HCT116 (cell line): ENCODE data around the gene CELF2. TPM values are rescaled to one million over a fixed set of nuclear protein-coding genes. Genes with fewer than 3 reads are reported as not detected.

Experiments
- ATAC-seq: fragments of 200-7000 bp; cut with Tn5 transposase; 2 replicates; pipeline ENCODE4 v1.9.1; 2020; ENCODE audit warnings: mild to moderate bottlenecking, moderate library complexity
- BruUV-seq: library from RNA; stranded (reverse); fragments of 400-500 nt; replicated peaks from 2 replicates; lab custom pipeline; 2021; lab: Mats Ljungman, UMichigan
- CTCF ChIA-PET: fragments of 300-600 bp; sonication (Branson Sonifier 250); formaldehyde crosslinking; loops from one replicate; lab custom pipeline; 2021; ENCODE audit warnings: antibody characterized with exemption; lab: Charles Lee
- POLR2A ChIA-PET: fragments of 300-600, 350-600 bp; sonication (Branson Sonifier 250); formaldehyde crosslinking; loops from one replicate; lab custom pipeline; 2021; ENCODE audit warnings: antibody characterized with exemption; lab: Charles Lee
- RAD21 ChIA-PET, 2 experiments: fragments of 300-600 bp; sonication (Branson Sonifier 250); formaldehyde crosslinking; loops; one replicate each; lab custom pipeline; 2023; ENCODE audit warnings: low total read pairs in 2 of 2; ENCODE audit not compliant: uncharacterized antibody in 2 of 2, unreplicated experiment in 2 of 2, low non-redundant PET in 1 of 2; lab: Charles Lee
- DNase-seq: peaks from one replicate; pipeline ENCODE4 v3.0.0-alpha.2; 2010; ENCODE audit warnings: low read depth, low spot score
- H2AFZ ChIP-seq: fragments of 200-600 bp; shearing (Covaris generic), sonication (generic); 2 replicates; pipeline ENCODE4 v1.6.1; 2017; ENCODE audit warnings: low read depth, mixed run types, mixed read lengths, antibody characterized with exemption, low read length; ENCODE audit not compliant: poor library complexity, severe bottlenecking
- H3K27ac ChIP-seq: 2 replicates; pipeline ENCODE4 v1.5.1; 2012; ENCODE audit warnings: low read depth, low read length
- H3K27me3 ChIP-seq: fragments of 200-600 bp; sonication (generic); 2 replicates; pipeline ENCODE4 v1.6.1; 2016; ENCODE audit warnings: mixed run types, low read length, mixed read lengths; ENCODE audit not compliant: insufficient read depth
- H3K36me3 ChIP-seq, 2 experiments: fragments of 200-500 bp in 1 of 2; fragments of 200-600 bp in 1 of 2; sonication (Bioruptor generic) in 1 of 2; sonication (generic) in 1 of 2; 2 replicates each; pipeline versions ENCODE4 v1.5.1 to v1.6.1; 2014 to 2016; ENCODE audit warnings: low read length in 2 of 2, inconsistent platforms in 1 of 2, mixed read lengths in 1 of 2, mixed run types in 1 of 2; ENCODE audit not compliant: insufficient read depth in 2 of 2, control insufficient read depth in 1 of 2
- H3K4me1 ChIP-seq, 2 experiments: fragments of 200-600 bp in 1 of 2; sonication (generic) in 1 of 2; 2 replicates each; pipeline versions ENCODE4 v1.5.1 to v1.6.1; 2012 to 2017; ENCODE audit warnings: low read length in 2 of 2, inconsistent platforms in 1 of 2, mild to moderate bottlenecking in 1 of 2, mixed read lengths in 1 of 2, mixed run types in 1 of 2, moderate library complexity in 1 of 2; ENCODE audit not compliant: insufficient read depth in 2 of 2, control insufficient read depth in 1 of 2
- H3K4me2 ChIP-seq: fragments of 200-600 bp; sonication (generic); 2 replicates; pipeline ENCODE4 v1.6.1; 2017; ENCODE audit warnings: mixed run types, low read length, mixed read lengths
- H3K4me3 ChIP-seq, 2 experiments: fragments of 200-600 bp in 1 of 2; sonication (generic) in 1 of 2; replicated peaks in 1 of 2; 2 replicates each; pipeline ENCODE4 v1.5.1; 2011 to 2016; ENCODE audit warnings: low read length in 2 of 2, control low read depth in 1 of 2, low read depth in 1 of 2, mild to moderate bottlenecking in 1 of 2, mixed read lengths in 1 of 2, mixed run types in 1 of 2
- H3K79me2 ChIP-seq: fragments of 200-600 bp; sonication (generic); 2 replicates; pipeline ENCODE4 v1.6.1; 2017; ENCODE audit warnings: mild to moderate bottlenecking, mixed run types, low read length, moderate library complexity, mixed read lengths; ENCODE audit not compliant: insufficient read depth
- H3K9ac ChIP-seq: fragments of 200-600 bp; sonication (generic); 2 replicates; pipeline ENCODE4 v1.6.1; 2016; ENCODE audit warnings: low read length, mixed read lengths
- H3K9me2 ChIP-seq: fragments of 200-600 bp; sonication (generic), shearing (Covaris generic); 2 replicates; pipeline ENCODE4 v1.6.1; 2017; ENCODE audit warnings: mixed run types, mild to moderate bottlenecking, moderate library complexity; ENCODE audit not compliant: insufficient read depth
- H3K9me3 ChIP-seq, 2 experiments: fragments of 200-500 bp in 1 of 2; fragments of 200-600 bp in 1 of 2; sonication (Bioruptor generic) in 1 of 2; sonication (generic) in 1 of 2; 2 replicates each; pipeline ENCODE4 v1.6.1; 2014 to 2017; ENCODE audit warnings: low read length in 2 of 2, mixed read lengths in 2 of 2, inconsistent platforms in 1 of 2, low read depth in 1 of 2, mild to moderate bottlenecking in 1 of 2, mixed run types in 1 of 2, moderate library complexity in 1 of 2; ENCODE audit not compliant: control insufficient read depth in 1 of 2, insufficient read depth in 1 of 2
- H4K20me1 ChIP-seq: fragments of 200-600 bp; sonication (generic), shearing (Covaris generic); 2 replicates; pipeline ENCODE4 v1.6.1; 2017; ENCODE audit warnings: mixed run types, mild to moderate bottlenecking, moderate library complexity; ENCODE audit not compliant: insufficient read depth
- ATF3 ChIP-seq: IDR thresholded peaks from 2 replicates; pipeline ENCODE4 v1.6.1; 2012
- CTCF ChIP-seq, 3 experiments: fragments of 200-600 bp in 1 of 3; sonication (generic) in 1 of 3; IDR thresholded peaks in 2 of 3; conservative IDR thresholded peaks in 1 of 3; 2 replicates each; pipeline ENCODE4 v1.5.1; 2012 to 2017; ENCODE audit warnings: low read depth in 2 of 3, low read length in 2 of 3, antibody characterized with exemption in 1 of 3, borderline replicate concordance in 1 of 3, control low read depth in 1 of 3, mild to moderate bottlenecking in 1 of 3, mixed read lengths in 1 of 3, mixed run types in 1 of 3, moderate library complexity in 1 of 3; ENCODE audit not compliant: insufficient read depth in 1 of 3
- EGR1 ChIP-seq: IDR thresholded peaks from 2 replicates; pipeline ENCODE4 v1.6.1; 2012; ENCODE audit warnings: low read depth
- EZH2 ChIP-seq: fragments of 200-600 bp; sonication (generic); IDR thresholded peaks from 2 replicates; pipeline ENCODE4 v1.6.1; 2017; ENCODE audit warnings: antibody characterized with exemption, mixed run types
- EZH2phosphoT487 ChIP-seq: fragments of 200-600 bp; IDR thresholded peaks from 2 replicates; pipeline ENCODE4 v1.6.1; 2018; ENCODE audit warnings: antibody characterized with exemption, borderline replicate concordance
- JUND ChIP-seq: IDR thresholded peaks from 2 replicates; pipeline ENCODE4 v1.6.1; 2012
- MAX ChIP-seq: IDR thresholded peaks from 2 replicates; pipeline ENCODE4 v1.6.1; 2012
- POLR2A ChIP-seq: IDR thresholded peaks from 2 replicates; pipeline ENCODE4 v1.7.0; 2011; ENCODE audit warnings: borderline replicate concordance; ENCODE audit not compliant: insufficient read depth, insufficient read length; ENCODE audit errors: extremely low read depth
- POLR2AphosphoS5 ChIP-seq: IDR thresholded peaks from 2 replicates; pipeline ENCODE4 v1.6.1; 2011; ENCODE audit warnings: mild to moderate bottlenecking, low read depth, low read length, moderate library complexity
- RAD21 ChIP-seq: IDR thresholded peaks from 2 replicates; pipeline ENCODE4 v1.6.1; 2012; ENCODE audit warnings: low read depth, mild to moderate bottlenecking
- REST ChIP-seq: IDR thresholded peaks from 2 replicates; pipeline ENCODE4 v1.6.1; 2012; ENCODE audit warnings: low read depth
- SIN3A ChIP-seq: IDR thresholded peaks from 2 replicates; pipeline ENCODE4 v1.6.1; 2012; ENCODE audit warnings: low read depth
- TCF7L2 ChIP-seq: IDR thresholded peaks from 2 replicates; pipeline ENCODE4 v1.7.0; 2011; ENCODE audit warnings: borderline replicate concordance, inconsistent platforms; ENCODE audit not compliant: insufficient read depth, insufficient read length; ENCODE audit errors: extremely low read depth
- YY1 ChIP-seq: IDR thresholded peaks from 2 replicates; pipeline ENCODE4 v1.6.1; 2011; ENCODE audit warnings: low read length, low read depth, moderate library complexity, mild to moderate bottlenecking; ENCODE audit not compliant: insufficient replicate concordance; ENCODE audit errors: extremely low read depth
- ZNF274 ChIP-seq: fragments of 200-500 bp; sonication (Bioruptor generic); IDR thresholded peaks from 2 replicates; pipeline ENCODE4 v1.6.1; 2014; ENCODE audit warnings: mild to moderate bottlenecking, low read depth, low read length, inconsistent platforms
- intact Hi-C: fragments of 100-400 bp; cut with micrococcal nuclease; formaldehyde crosslinking; loops from 2 replicates; pipeline ENCODE4 v1.10.0; 2022
- total RNA-seq: library from RNA; stranded (reverse); gene quantifications from one replicate; pipeline ENCODE4 v1.2.1, GENCODE V29; 2021; ENCODE audit not compliant: unreplicated experiment
- TF ChIP-seq, protein P1 (sequence below): IDR thresholded peaks from 2 replicates; pipeline ENCODE4 v1.6.1; 2011; ENCODE audit warnings: mild to moderate bottlenecking, low read length, moderate library complexity; ENCODE audit not compliant: insufficient replicate concordance; ENCODE audit errors: extremely low read depth

Gene CELF2
- total RNA-seq, 1 experiment from 2014 or later: 0.66 TPM

- H3K9ac ChIP-seq: no peak overlapping the region
- H3K4me2 ChIP-seq: no peak overlapping the region
- H3K27me3 ChIP-seq: peaks cover 22% of the 10 kb centered on the region
- H4K20me1 ChIP-seq: no peaks in the 10 kb centered on the region
- no peaks in the 10 kb centered on the region for H3K36me3 ChIP-seq
- BruUV-seq: no TSS peak
- H2AFZ ChIP-seq: no peak overlapping the region
- no peaks in the 10 kb centered on the region for H3K4me1 ChIP-seq
- ATAC-seq: no peak
- no peaks in the 10 kb centered on the region for H3K79me2 ChIP-seq
- CTCF ChIA-PET: no interaction called here
- H3K4me3 ChIP-seq: no peak overlapping the region
- H3K9me3 ChIP-seq: no peaks in the 10 kb centered on the region
- RAD21 ChIA-PET: no interaction called here
- intact Hi-C loops: no loop called here
- TF ChIP-seq, protein P1, sequence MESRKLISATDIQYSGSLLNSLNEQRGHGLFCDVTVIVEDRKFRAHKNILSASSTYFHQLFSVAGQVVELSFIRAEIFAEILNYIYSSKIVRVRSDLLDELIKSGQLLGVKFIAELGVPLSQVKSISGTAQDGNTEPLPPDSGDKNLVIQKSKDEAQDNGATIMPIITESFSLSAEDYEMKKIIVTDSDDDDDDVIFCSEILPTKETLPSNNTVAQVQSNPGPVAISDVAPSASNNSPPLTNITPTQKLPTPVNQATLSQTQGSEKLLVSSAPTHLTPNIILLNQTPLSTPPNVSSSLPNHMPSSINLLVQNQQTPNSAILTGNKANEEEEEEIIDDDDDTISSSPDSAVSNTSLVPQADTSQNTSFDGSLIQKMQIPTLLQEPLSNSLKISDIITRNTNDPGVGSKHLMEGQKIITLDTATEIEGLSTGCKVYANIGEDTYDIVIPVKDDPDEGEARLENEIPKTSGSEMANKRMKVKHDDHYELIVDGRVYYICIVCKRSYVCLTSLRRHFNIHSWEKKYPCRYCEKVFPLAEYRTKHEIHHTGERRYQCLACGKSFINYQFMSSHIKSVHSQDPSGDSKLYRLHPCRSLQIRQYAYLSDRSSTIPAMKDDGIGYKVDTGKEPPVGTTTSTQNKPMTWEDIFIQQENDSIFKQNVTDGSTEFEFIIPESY: no peak
- no peak for TF ChIP-seq POLR2A
- TF ChIP-seq YY1: no peak
- TF ChIP-seq EZH2phosphoT487: no peak
- TF ChIP-seq CTCF (IDR thresholded peaks at IDR 0.05 in 2 of 3, conservative IDR thresholded peaks at IDR 0.05 in 1 of 3; ENCODE audit: borderline replicate concordance in 1 of 3, insufficient read depth in 1 of 3, low read depth in 2 of 3, low read length in 2 of 3): no peak
- no peak for TF ChIP-seq EGR1
- no peak for TF ChIP-seq JUND
- TF ChIP-seq SIN3A: no peak
- no peak for TF ChIP-seq ZNF274
- TF ChIP-seq POLR2AphosphoS5: no peak
- TF ChIP-seq RAD21: no peak
- TF ChIP-seq REST: no peak
- TF ChIP-seq ATF3: no peak
- TF ChIP-seq TCF7L2: no peak
- TF ChIP-seq EZH2: no peak
- no peak for TF ChIP-seq MAX
- TF ChIP-seq, all 23 proteins: peak for 0
- Histone ChIP-seq H3K9me2 (no peaks in the 10 kb centered on the region), H3K27ac (no peak overlapping the region)
- DNase-seq: no peak
- POLR2A ChIA-PET: no interaction called here
Observed at GRCh38 chr10:11328264-11329061, 310.8 kb downstream of the CELF2 start.
